Glutamatergic neuron (in vitro differentiated cells): ENCODE results near the gene FAM227B. TPM values are rescaled to one million over a fixed set of nuclear protein-coding genes. Genes with fewer than 3 reads are reported as not detected.

Experiments used
- DNase-seq: peaks from one replicate; pipeline ENCODE4 v3.0.0; 2022
- H3K27ac Mint-ChIP-seq: one replicate; pipeline ENCODE4 v1.8.0; 2020; ENCODE audit warnings: mild to moderate bottlenecking, mixed read lengths, inconsistent platforms; ENCODE audit not compliant: unreplicated experiment
- H3K27me3 Mint-ChIP-seq: one replicate; pipeline ENCODE4 v1.8.0; 2020; ENCODE audit warnings: mild to moderate bottlenecking, moderate library complexity, mixed read lengths, inconsistent platforms; ENCODE audit not compliant: unreplicated experiment
- H3K36me3 Mint-ChIP-seq: one replicate; pipeline ENCODE4 v1.8.0; 2020; ENCODE audit warnings: mild to moderate bottlenecking, mixed read lengths, inconsistent platforms; ENCODE audit not compliant: unreplicated experiment
- H3K4me1 Mint-ChIP-seq: one replicate; pipeline ENCODE4 v1.8.0; 2020; ENCODE audit warnings: mild to moderate bottlenecking, low read depth, mixed read lengths, inconsistent platforms; ENCODE audit not compliant: unreplicated experiment
- H3K4me3 Mint-ChIP-seq: one replicate; pipeline ENCODE4 v1.8.0; 2020; ENCODE audit warnings: mild to moderate bottlenecking, mixed read lengths, inconsistent platforms; ENCODE audit not compliant: unreplicated experiment
- H3K9me3 Mint-ChIP-seq: one replicate; pipeline ENCODE4 v1.8.0; 2020; ENCODE audit warnings: mild to moderate bottlenecking, moderate library complexity, mixed read lengths, inconsistent platforms; ENCODE audit not compliant: unreplicated experiment
- CTCF ChIP-seq: fragments of 200-600 bp; sonication (generic); IDR thresholded peaks from one replicate; pipeline ENCODE4 v1.5.0; 2021; ENCODE audit not compliant: partially characterized antibody, unreplicated experiment
- total RNA-seq: library from RNA; stranded (reverse); fragmentation: NEBNext Ultra II Directional; extraction: Animal tissue kit (Norgen Biotek cat#: 25700); gene quantifications from one replicate; pipeline ENCODE4 v1.2.1, GENCODE V29; 2021; ENCODE audit not compliant: unreplicated experiment

The FAM227B gene
- total RNA-seq, 1 donor from 2014 or later = 3.2 TPM

- peaks cover 5% of the 10 kb centered on the region for H3K27me3 Mint-ChIP-seq
- H3K27ac Mint-ChIP-seq = no peak overlapping the region
Observed at GRCh38 chr15:49279521-49280456, 340.8 kb downstream of the FAM227B start.

GRCh38 chr15:49278751-49279150, 341.9 kb downstream of the FAM227B start:
- H3K9me3 Mint-ChIP-seq = peaks cover 2% of the 10 kb centered on the region
- no peak overlapping the region for H3K27ac Mint-ChIP-seq
- peaks cover 7% of the 10 kb centered on the region for H3K36me3 Mint-ChIP-seq
- peaks cover 5% of the 10 kb centered on the region for H3K27me3 Mint-ChIP-seq
- no peak for TF ChIP-seq CTCF
- H3K4me3 Mint-ChIP-seq = no peak overlapping the region
- DNase-seq = no peak
- peaks cover 6% of the 10 kb centered on the region for H3K4me1 Mint-ChIP-seq

More at GRCh38 chr15:49279521-49280456, 340.8 kb downstream of the FAM227B start:
- Mint-ChIP-seq H3K9me3 (peaks cover 3% of the 10 kb centered on the region), H3K4me3 (no peak overlapping the region), H3K36me3 (peaks cover 11% of the 10 kb centered on the region), H3K4me1 (peaks cover 6% of the 10 kb centered on the region)
- no peak for TF ChIP-seq CTCF
- DNase-seq = no peak

Other genes with a start within 250 kb of the FAM227B start
- gene FGF7, start 197.6 kb downstream of the FAM227B start, total RNA-seq = 0.07 TPM
- gene DTWD1, start 230 bp upstream of the FAM227B start, total RNA-seq = 20.6 TPM